GM10266 (cell line): ENCODE data around the gene STX3.
"Not testable (repeated sequence)": the region's sequence is repeated elsewhere in the genome, so short reads cannot be mapped to it uniquely, and the experiment has no call there.

Experiments
- DNase-seq: peaks from one replicate; pipeline ENCODE4 v3.0.0; 2012; ENCODE audit errors: extremely low spot score
- TF ChIP-seq, protein P1 (sequence below): IDR thresholded peaks from 2 replicates; pipeline ENCODE4 v1.5.1; 2012; ENCODE audit warnings: mild to moderate bottlenecking, low read depth; ENCODE audit not compliant: control insufficient read depth, insufficient read depth; ENCODE audit errors: missing control alignments

Gene STX3

GRCh38 chr11:59841514-59841913, 86.3 kb downstream of the STX3 start:
- DNase-seq, result no peak
- TF ChIP-seq, protein P1, sequence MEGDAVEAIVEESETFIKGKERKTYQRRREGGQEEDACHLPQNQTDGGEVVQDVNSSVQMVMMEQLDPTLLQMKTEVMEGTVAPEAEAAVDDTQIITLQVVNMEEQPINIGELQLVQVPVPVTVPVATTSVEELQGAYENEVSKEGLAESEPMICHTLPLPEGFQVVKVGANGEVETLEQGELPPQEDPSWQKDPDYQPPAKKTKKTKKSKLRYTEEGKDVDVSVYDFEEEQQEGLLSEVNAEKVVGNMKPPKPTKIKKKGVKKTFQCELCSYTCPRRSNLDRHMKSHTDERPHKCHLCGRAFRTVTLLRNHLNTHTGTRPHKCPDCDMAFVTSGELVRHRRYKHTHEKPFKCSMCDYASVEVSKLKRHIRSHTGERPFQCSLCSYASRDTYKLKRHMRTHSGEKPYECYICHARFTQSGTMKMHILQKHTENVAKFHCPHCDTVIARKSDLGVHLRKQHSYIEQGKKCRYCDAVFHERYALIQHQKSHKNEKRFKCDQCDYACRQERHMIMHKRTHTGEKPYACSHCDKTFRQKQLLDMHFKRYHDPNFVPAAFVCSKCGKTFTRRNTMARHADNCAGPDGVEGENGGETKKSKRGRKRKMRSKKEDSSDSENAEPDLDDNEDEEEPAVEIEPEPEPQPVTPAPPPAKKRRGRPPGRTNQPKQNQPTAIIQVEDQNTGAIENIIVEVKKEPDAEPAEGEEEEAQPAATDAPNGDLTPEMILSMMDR, result no peak

GRCh38 chr11:59842316-59842715, 87.1 kb downstream of the STX3 start:
- no peak for DNase-seq
- TF ChIP-seq, protein P1, result no peak

- TF ChIP-seq, protein P1, result no peak
- no peak for DNase-seq
These were observed 90.2 kb downstream of the STX3 start, which contains the start of gene CBLIF for GRCh38 chr11:59845399-59845798. Gene CBLIF (minus strand): TSS chr11:59845499. CDS start chr11:59845453, 46 bp downstream.

- TF ChIP-seq, protein P1, result no peak
These were observed 91.4 kb downstream of the STX3 start for GRCh38 chr11:59846556-59846955.

DNA sequence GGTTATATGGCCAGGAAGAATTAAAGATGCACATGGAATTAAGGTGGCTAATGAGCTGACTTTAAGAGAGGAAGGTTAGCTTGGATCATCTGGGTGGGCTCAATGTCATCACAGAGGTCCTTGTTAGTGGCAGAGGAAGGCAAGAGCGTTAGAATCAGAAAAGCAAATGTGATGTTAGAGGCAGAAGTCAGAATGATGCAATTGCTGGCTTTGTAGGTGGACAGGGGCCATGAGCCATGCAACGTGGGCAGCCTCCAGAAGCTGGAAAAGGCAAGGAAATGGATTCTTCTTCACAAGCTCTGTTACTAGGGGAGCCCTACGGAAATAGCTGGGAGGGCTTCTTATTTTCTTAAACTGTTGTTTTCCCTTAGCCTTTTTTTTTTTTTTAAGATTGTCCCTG, 92.5 kb downstream of the STX3 start:
- DNase-seq, result no peak
- TF ChIP-seq, protein P1, result no peak

More at GRCh38 chr11:59846556-59846955, 91.4 kb downstream of the STX3 start:
- no peak for DNase-seq

GRCh38 chr11:59848439-59848838, 93.3 kb downstream of the STX3 start:
- not testable (repeated sequence) for DNase-seq

GRCh38 chr11:59849129-59849528, 94.0 kb downstream of the STX3 start:
- DNase-seq, result no peak
- TF ChIP-seq, protein P1, result no peak

DNA sequence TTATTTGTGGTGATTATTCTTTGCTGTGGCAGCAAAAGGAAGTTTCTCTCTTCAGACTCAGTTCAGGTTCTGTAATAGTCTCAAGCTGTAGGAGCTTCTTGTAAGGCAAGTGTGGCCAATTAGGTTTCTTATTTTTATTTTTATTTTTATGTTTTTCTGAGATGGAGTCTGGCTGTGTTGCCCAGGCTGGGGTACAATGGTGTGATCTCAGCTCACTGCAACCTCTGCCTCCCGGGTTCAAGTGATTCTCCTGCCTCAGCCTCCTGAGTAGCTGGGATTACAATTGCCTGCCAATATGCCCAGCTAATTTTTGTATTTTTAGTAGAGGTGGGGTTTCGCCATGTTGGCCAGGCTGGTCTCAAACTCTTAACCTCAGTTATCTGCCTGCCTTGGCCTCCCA, 94.4 kb downstream of the STX3 start:
- not testable (repeated sequence) for DNase-seq

DNA sequence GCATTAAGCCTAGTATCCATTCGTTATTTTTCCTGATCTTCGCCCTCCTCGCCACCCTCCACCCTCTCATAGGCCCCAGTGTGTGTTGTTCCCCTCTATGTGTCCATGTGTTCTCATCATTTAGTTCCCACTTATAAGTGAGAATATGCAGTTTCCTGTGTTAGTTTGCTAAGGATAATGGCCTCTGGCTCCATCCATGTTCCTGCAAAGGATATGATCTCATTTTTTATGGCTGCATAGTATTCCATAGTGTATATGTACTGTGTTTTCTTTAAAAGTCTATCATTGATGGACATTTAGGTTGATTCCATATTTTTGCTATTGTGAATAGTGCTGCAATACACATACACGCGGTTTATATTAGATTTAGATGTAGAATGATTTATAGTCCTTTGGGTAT, 96.2 kb downstream of the STX3 start:
- not testable (repeated sequence) for DNase-seq
